T follicular helper cell (primary cell): ENCODE measurements around the gene ARFIP2.
A peak's percentile ranks its signal among the peaks of the same experiment; 100 is the strongest.

ENCODE experiments used
- DNase-seq: peaks from one replicate; pipeline ENCODE4 v3.0.0-alpha.2; 2020; ENCODE audit warnings: low read depth

Gene ARFIP2

DNA sequence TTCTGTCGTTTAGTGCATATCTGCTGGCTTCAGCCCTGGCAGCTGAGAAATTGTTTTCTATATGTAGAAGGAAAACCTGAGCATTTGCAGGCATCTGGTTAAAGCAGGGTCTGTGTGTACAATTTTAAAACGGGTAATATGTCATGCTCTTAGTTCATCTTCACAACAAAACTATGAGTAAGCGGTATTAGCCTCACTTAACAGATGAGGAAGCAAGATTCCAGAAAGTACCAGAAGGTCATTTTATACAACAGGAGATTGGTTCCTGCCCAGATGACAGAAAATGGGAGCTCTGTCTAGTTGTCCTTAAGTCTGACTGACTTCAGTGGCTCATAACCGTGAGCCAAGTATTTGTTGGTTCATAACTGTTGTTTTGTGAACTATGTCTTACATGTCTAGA, 1.3 kb upstream of the ARFIP2 start:
- DNase-seq, result no peak

DNA sequence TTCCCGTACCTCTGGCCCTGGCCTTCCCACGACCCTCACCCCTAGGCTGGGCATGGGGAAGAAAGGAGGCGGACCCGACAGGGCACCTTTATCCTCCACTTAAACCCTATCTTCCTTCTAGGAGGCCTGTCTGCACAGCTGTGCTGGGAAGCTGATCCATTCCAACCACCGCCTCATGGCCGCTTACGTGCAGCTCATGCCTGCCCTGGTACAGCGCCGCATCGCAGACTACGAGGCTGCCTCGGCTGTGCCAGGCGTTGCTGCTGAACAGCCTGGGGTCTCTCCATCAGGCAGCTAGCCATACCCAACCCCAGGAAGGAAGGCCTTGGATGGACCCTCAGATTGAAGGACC, 769 bp upstream of the ARFIP2 start:
- no peak for DNase-seq

DNA sequence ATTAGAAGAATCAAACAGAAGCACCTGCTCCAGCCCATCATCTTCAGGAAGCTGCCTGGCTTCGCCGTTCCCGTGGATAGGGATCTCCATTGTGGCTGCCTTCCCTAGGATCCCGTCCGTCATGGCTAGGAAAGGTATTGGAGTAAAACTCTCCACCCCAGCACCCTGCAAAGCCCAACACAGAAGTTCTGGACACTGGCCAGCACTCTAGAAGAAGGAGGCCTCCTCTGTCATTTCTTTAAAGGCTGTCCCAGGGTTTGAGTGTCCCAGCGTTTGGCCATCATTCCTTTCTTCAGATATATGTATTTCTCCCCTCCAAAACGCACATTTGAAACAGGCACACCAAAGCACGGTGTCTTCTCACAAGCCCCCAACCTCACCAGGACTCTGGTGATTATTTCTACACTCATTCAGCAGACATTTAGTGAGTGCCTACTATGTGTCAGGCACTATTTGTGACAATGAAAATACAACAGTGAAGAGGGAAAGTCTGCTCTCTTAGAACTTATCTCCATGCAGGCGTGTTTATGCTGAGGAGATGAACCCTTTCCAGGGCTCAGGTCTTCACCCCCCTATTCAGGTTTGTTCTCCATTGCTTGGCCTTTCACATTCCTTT, 724 bp downstream of the ARFIP2 start:
- no peak for DNase-seq

DNA sequence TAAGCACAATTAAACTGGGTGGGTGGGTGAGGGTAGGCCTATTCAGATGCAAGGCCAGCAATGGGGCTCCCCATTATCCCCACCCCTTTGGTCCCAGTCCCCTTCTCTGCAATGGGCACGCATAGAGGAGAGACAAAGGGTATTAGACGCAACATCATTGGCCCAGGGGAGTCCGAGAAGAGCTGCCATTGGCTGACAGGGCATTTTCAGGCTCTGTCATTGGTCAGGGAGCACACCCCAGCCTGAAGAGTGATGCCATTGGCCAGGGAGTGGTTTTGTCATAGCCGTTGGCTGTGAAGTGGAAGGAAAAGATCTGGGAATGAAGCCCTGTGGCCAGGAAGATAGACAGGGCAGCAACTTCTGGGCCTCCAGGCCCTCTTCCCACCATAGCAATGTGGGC, 4.6 kb downstream of the ARFIP2 start:
- DNase-seq, result no peak

DNA sequence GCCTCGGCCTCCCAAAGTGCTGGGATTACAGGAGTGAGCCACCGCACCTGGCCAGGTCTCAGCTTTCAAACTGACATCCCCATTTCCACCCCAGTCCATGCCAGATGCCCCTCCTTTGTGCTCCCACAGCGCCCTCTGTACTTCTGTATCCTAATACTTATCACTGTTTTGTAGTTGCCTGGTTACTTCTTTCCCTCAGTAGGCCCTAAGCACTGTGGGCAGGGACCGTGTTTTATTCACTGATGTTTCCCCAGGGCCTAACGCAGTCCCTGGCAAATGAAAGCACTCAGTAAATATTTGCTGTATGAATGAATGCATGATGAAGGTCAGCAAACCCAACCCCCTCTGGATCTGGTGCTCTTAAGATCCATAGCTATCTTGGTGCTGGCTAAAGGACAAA, 5.2 kb downstream of the ARFIP2 start:
- DNase-seq, result no peak

DNA sequence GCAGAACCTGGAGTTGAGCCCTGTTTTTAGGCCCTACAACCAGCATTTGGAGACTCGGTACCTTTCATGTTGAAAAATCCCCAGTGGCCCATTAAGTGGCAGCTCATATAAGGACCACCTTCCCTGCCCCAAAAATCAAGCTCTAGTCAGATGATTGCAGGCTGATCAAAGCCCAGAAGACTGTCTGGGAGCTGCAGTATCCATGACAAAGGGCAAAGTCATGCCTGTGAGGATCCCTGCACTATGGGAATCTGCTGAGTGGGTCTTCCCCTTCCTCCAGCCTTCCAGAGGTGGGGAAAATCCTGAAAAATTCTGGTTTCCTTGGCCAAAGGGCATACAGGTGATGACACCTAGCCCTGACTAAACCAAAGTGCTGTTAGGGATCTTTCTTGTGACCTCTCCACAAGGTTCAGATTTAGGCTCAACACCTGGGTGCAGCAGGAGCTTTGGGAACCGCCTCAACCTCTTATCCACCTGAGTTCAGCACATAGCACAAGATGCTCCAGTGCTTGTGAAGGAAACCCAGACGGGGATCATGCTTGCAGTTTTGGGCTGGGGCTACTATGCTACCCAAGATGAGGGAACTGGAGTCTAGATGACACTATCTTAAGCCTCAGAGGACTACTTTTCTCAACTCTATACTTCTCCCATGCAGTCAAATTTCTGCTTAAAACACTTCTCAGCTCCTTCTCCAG, 6.2 kb downstream of the ARFIP2 start:
- DNase-seq, result no peak

DNA sequence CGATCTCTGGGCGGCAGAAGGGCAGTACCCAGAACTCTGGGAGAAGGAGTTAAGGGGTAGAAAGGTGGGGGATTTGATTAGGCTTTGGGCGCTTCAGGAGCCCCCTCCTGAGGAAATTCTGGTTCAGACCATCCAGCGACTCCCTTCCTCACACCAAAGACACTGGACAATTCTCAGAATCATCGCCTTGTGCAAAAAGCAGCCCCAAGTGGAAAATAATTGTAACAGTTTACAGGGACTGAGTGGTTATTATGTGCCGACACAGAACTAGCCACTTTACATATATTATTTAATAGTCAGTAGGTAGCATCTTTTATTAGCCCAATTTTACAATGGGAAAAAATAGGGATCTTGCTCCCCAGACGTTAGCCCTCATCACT, 6.7 kb downstream of the ARFIP2 start:
- DNase-seq, result no peak

DNA sequence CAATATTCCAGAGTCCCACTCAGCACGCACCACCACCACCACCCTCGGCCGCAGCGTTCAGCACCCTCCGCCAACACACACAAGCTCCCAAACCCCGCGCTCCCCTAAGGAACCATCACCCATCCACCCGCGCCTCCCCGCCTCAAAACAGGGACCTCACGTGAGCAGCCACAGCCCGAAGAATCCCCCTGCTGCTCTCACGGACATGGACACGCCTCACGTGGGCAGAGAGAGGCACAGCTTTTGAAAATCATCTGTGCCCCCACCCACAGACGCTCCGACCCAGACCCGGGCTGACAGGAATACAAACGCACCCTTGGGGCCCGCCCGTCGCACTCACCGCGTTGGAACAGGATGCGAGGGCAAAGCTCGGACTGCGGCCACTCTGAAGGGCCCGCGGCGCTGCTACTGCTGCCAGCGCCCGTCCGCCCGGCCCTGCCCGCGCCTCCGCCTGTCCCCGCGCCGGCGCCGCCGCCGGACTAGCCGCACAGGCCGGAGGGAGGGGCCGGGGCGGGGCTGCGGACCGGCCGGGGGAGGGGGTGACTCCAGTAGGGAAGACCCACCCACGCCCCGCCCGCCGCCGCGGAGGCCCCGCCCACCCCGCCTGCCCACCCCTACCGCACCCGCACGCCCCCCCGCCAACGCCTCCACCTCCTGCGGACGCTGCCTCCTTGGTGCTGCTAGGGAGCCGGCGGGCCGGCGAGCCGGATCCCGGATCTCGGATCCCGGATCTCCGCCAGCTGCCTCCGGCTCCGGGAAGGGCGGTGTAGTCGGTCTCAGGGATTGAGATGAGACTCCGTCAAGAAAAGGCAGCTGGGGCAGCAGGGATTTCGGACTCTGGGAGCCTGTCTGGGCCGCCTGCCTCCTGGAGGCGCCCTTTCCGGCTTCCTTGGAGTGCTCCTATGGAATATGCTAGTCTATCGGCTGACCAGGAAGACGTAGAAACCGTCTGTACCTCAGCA, 7.4 kb downstream of the ARFIP2 start, which contains the start of gene TRIM3:
Gene TRIM3, minus strand, starts transcription at position 491 of the 962 bp plus-strand sequence. CDS start 8,246 bp downstream, outside the sequence.
- peak; percentile 63 for DNase-seq

DNA sequence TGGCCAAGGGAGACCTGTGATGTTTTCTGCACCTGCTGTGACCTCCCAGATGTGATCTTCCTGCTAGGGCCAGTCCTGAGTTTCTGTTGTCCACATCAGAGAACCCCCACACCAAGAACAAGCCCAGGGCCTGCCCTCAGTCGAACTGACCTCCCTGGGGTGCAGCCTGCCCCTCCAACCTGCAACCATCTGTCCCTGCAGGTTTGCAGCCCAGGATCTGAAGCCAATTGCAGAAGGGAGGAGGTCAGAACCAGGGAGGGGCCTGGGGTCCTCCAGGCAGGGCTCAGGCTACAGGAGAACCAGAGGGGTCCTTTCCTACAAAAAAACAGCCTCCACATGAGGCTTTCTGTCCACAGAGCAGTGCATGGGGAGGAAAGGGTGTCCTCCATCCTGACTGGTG, 8.2 kb downstream of the ARFIP2 start:
- no peak for DNase-seq

DNA sequence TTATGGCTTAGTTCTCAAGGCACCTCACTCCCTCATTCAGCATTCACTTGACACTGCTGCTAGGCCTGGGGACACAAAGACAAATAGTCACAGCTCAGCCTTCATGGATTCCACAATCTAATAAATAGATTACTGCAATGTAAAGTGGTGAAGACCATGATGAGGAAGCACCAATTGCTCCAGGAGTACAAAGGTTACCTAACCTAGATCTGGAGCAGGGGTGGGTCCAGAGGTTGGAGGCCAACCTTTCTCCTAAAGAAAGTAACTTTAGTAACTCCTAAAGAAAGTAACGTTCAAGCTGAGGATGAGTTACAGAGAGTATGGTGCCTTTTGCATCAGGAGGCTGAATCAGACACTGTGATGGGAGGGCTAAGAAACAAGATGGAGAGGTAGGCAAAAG, 11.5 kb downstream of the ARFIP2 start:
- DNase-seq, result no peak

DNA sequence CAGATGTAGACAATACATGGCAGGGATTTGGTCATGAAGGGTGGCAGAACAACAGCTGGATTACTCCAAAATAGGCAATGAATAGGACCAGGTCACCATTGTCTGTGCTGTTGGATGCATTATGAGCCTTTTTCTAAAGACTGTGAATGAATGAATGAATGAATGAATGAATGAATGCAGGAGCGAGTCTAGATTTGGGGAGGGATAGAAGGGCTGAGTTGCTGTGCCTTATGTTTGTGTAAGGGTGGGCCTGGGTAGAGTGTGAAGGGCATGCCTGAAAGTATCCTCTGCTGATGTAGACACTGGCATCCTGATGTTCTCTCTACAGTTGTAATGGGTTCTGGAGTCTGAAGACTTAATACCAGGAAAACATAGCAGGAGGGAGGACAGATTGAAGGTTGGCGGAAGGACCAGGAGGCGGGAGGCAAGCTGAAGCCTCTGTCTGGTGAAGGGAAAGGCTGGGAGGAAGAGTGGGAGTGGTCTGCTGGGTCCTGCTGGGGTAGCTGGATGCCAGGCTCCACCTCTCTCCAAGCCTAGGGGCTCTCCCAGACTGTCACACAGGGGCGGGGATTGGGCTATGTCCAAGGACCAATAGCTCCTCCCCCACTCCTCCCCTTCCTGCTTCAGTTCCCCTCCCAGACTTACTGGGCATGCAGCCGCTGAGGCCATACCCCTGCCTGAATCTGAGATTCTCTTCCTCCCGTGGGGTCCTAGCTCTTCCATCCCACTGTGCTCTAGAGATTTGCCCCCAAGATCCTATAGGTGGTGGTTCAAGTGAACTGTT, 12.2 kb downstream of the ARFIP2 start:
- no peak for DNase-seq

DNA sequence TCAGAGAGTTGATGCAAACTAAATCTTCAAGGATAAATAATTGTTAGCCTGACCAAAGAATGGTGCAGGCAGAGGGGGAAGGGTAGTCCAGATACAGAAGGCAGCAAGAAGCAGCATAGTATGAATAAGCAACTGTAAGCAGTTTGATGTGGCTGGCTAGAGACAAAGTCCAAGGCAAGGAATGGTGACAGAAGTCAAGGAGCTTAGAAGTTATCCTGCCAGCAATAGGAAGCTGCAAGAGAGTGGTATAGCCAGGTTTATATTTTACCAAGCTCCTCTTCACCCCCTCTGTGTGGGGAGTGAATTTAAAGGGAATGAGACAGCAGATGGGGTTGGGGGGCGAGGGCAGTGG, 22.1 kb downstream of the ARFIP2 start:
- DNase-seq, result no peak

DNA sequence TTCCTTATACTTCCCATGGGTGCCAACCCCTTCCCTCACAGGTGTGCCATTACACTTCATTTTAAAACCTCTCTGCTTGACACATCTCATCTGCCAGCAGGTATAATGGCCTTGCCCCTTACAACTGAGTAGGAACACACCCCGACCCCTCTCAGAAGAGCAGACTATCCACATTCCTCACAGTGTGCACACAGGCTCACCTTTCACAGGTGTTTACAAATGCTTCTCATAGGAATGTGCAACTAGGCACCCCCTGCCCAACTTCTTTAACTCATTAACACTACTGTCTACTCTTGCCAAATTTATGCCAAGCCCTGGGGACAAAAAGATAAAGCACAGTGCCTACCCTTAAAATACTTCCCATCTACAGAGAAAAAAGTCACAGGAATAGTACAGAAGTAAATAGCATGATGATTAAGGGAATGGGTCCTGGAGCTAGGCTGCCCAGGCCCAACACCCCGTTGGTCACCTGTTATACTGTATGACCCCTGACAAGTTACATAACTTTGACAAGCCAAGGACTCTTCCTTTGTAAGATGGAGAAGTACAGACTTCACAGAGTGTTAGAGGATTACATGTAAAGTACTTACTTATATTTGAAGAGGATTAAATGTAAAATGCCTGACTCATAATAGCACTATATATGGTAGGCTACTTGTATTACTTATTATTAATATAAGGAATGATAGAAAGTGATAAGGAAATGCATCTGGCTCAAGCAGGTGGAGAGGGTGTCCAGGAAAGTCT, 22.6 kb downstream of the ARFIP2 start:
- DNase-seq, result no peak

DNA sequence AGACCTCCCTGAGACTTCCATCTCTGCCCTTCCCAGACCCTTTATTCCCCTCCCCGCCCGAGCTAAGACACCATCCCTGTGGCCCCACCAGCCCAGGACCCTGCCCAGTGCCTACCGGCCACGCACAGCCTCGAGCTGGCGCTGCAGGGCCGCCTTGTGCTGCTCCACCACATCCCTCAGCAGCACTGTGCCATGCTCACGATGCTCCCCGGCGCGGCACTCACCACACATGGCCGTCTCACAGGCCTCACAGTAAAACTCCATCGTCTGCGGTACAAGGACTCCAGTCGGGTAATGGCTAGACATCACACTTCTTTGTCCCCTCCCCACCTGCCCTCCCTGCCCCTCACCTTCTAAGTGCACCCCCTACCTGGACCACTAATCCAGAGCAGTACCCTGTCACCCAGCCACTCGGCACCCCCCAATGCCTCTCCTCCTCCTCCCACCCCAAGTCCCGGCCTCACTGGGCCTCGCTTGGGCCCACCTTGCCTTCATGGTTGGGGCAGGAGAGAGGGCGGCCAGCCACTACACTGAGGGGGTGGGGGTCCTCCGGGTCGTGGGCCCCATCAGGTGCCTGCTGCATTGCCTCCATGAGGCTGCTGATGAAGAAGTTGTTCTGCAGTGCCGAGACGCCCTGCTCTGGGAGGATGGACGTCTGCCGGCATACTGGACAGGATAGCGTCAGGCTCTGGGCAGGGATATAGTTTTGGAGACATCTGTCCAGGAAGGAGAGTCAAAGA, 23.4 kb downstream of the ARFIP2 start:
- no peak for DNase-seq

DNA sequence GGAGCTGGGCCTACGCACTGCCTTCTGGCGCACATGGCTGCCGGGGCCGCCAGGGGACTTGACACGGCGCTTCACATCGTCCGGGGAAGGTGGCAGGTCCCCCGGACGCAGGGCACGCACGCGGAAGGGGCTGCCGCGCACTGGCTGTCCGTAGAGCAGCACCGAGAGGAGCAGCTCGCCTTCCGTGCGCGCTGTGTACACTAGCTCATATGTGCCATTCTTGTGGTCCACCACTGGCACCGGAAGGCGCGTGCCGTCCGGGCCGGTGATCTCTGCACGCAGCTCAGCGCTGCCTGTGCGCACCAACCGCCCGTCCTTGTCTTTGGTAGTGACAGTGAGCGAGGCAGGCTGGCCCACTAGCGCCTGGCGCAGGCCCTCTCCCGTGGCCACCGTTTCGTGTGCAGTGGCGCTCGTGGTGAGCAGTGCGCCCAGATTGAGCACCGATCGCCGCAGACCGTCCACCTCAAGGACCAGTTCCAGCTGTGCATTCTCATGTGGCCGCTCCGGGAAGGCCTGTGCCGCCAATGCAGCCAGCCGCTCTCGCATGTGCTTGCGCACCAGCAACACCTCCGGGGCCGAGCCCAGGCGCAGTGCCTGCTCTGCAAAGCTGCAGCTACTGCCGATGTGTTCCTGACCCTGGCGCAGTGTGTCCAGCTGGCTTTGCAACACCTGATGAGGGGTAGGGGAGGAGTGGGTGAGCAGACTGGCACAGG, 24.6 kb downstream of the ARFIP2 start:
- DNase-seq, result no peak

DNA sequence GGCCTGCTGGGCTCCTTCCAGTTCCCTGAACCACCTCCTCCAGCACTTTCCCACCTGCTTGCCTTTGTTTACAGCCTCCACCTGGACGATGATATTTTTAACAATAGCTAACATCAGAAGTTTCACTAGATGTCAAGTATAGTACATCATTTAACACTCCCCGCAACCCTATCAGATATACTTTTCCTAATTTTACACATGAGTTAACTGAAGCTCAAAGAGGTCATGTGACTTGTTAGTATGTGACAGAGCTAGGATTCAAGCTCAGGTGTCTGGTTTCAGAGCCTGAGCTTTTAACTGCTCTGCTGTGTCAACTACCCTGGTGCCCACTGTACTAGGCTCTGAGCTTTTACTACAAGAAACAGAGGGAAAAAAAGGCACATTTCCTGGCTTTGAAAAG, 26.1 kb downstream of the ARFIP2 start:
- DNase-seq, result no peak

DNA sequence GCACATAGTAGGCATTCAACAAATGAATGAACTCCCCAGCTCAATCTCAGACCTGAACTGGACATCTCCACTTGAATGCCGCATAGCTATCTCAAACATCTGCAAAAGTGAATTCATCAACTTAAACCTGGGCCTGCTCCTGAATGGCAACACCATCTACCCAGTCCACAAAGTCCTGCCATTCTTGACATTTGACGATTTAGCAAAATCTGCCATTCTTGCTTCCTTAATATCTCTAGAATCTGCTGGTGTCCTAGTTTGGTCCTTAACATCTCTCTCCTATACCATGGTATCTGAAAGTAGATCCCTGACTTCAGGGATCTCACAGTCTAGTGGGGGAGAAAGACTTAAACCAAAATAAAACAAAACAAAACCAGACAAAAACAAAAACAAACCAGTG, 28.0 kb downstream of the ARFIP2 start:
- no peak for DNase-seq

DNA sequence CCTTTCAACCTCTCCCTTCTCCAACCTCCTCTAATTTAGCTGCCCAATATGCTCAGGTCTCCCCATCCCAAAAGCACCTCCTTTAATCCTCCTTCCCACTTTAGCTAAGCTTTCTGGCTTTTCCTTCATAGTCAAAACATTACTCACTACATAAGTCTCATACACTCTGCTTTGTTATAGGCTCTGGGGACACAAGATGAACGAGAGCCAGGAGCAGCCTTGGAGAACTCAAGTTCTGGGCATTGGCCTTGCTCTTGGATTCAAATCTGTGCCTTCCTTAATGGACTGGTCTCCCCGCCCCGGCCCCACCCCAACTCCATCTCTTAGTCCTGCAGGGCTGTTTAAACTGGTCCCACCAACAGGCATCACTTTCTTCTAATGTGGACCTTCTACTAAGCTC, 28.9 kb downstream of the ARFIP2 start:
- DNase-seq, result no peak

DNA sequence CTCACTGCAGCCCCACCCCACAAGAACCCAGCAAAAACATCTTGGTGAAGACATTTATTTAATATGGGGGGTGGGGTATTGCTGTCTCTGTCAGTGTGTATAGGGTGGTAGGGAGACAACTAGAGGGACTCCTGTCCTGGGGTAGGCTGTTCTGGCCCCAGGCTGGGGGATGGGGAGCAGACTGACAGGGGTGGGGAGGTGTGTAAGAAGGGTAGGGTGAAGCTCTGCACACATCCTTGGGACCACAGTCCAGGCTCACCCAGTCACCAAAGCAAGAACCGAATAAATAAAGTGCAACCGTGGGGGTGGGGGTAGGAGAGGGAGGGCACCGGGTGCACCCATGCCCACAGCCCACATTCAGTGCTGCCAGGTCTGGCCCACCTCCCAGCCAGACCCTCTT, 32.6 kb downstream of the ARFIP2 start:
- DNase-seq, result no peak
